ENCODE data around the gene RAD23B. TPM values are rescaled to one million over a fixed set of nuclear protein-coding genes. Genes with fewer than 3 reads are reported as not detected.

RAD23B gene
- total RNA-seq, 2 donors from 2014 or later = 58.3 to 85.6 TPM

DNA sequence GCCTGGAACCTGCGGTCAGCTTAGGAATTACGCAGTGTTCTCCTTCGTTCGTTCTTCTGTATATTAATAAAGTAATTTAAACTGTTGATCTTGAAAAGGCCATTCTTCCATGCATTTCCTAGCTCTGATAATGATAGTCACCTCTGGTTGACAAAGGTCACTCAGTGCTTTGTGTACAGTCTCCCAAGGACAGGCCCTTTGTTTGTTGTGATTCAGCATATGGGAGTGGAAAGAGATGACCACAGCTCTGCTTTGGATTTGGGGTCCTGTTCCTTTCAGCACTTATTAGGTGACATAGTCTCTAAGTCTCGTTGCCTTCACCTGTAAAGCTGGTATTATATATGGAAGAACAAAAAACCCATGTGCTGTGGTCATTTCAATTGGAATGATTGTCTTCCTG lies 39.6 kb downstream of the RAD23B start:
- Histone ChIP-seq H3K4me3 (no peak overlapping the region), H3K4me1 (no peaks in the 10 kb centered on the region), H3K9me3 (no peaks in the 10 kb centered on the region), H3K27ac (no peak overlapping the region), H3K27me3 (no peaks in the 10 kb centered on the region), H3K36me3 (peaks cover 38% of the 10 kb centered on the region)
- no peak for DNase-seq (ENCODE audit: low spot score)
- TF ChIP-seq, protein P1, sequence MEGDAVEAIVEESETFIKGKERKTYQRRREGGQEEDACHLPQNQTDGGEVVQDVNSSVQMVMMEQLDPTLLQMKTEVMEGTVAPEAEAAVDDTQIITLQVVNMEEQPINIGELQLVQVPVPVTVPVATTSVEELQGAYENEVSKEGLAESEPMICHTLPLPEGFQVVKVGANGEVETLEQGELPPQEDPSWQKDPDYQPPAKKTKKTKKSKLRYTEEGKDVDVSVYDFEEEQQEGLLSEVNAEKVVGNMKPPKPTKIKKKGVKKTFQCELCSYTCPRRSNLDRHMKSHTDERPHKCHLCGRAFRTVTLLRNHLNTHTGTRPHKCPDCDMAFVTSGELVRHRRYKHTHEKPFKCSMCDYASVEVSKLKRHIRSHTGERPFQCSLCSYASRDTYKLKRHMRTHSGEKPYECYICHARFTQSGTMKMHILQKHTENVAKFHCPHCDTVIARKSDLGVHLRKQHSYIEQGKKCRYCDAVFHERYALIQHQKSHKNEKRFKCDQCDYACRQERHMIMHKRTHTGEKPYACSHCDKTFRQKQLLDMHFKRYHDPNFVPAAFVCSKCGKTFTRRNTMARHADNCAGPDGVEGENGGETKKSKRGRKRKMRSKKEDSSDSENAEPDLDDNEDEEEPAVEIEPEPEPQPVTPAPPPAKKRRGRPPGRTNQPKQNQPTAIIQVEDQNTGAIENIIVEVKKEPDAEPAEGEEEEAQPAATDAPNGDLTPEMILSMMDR (IDR thresholded peaks at IDR 0.05) = no peak

DNA sequence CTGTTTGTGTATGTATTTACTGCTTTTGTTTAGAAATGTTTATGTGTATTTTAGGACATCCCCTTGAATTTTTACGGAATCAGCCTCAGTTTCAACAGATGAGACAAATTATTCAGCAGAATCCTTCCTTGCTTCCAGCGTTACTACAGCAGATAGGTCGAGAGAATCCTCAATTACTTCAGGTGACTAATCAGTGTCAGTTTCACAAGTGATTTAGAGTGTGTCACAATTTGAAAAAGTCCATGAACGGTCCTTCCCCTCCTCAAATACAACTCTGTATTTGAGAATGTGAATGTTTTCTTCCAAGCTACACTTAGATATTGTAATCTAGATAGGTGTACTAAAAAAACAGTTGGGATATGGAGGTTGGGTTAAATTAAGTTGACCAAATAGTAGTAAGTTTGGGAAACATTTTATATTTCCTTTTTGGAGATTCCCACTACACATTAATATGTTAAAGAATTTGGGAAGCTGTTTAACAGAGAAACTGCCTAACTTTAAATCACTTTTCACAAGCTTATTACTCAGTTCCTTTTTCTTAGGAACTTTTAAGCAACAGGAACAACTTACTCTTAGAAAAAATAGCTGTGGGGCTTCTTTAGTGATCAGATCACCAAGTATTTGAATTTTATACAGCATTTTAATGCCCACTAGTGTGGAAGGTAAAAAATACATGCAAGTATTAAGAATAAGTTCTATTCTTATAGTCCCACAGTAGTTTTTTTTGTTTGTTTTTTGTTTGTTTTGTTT lies 40.9 kb downstream of the RAD23B start:
- TF ChIP-seq, protein P1 (IDR thresholded peaks at IDR 0.05) = no peak
- H3K27ac ChIP-seq = no peak overlapping the region
- no peaks in the 10 kb centered on the region for H3K27me3 ChIP-seq
- no peaks in the 10 kb centered on the region for H3K9me3 ChIP-seq
- no peak for DNase-seq (ENCODE audit: low spot score)
- no peak overlapping the region for H3K4me3 ChIP-seq
- no peaks in the 10 kb centered on the region for H3K4me1 ChIP-seq
- H3K36me3 ChIP-seq = peaks cover 43% of the 10 kb centered on the region

DNA sequence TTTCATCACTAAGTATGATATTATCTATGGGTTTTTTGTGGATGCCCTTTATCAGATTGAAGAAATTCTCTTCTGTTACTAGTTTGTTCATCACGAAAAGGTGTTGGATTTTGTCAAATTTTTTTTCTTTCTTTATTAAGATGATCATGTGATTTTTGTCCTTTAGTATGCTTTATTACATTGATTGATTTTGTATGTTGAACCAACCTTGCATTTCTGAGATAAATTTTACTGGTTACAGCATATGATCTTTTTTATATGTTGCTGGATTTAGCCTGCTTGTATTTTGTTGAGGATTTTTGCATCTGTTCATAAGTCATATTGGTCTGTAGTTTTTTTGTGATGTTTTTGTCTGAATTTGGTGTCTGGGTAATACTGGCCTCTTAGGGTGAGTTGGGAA lies 42.8 kb downstream of the RAD23B start:
- H3K9me3 ChIP-seq = no peaks in the 10 kb centered on the region
- H3K4me3 ChIP-seq = no peak overlapping the region
- H3K4me1 ChIP-seq = no peaks in the 10 kb centered on the region
- TF ChIP-seq, protein P1 (IDR thresholded peaks at IDR 0.05) = no peak
- no peaks in the 10 kb centered on the region for H3K27me3 ChIP-seq
- DNase-seq (ENCODE audit: low spot score) = no peak
- no peak overlapping the region for H3K27ac ChIP-seq
- H3K36me3 ChIP-seq = peaks cover 58% of the 10 kb centered on the region

DNA sequence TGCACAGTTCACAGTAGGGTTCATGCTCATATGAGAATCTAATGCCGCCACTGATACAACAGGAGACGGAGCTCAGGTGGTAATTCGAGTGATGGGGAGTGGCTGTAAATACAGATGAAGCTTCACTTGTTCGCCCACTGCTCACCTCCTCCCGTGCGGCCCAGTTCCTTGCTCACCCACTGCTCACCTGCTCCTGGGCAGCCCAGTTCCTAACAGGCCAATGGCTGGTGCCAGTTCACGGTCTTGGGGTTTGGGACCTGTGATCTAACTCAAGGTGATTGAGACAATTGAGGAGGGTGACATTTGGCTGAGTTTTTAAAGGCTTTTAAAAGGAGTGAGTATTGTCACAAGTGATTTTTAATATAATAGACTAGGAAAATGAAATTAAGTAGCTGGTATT lies 45.4 kb downstream of the RAD23B start:
- Histone ChIP-seq H3K27me3 (no peaks in the 10 kb centered on the region), H3K36me3 (peaks cover 68% of the 10 kb centered on the region), H3K4me1 (no peaks in the 10 kb centered on the region)

DNA sequence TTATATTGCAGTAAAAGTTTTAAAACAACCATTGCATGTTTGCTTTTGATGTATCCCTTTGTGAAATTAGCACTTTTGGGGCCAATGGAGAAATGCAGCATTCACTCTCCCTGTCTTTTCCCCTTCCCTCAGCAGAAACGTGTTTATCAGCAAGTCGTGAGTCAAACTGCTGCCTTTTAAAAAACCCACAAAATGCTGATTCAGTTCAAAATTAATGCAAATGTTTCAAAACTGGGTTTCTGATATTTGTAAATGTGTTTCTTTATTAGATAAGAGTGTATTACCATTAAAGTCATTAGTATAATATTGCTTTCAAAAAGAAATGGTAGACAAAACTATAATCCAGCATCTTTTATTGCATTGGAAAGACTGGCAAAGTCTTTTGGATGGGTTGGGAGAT lies 47.3 kb downstream of the RAD23B start:
- Histone ChIP-seq H3K27ac (no peak overlapping the region), H3K9me3 (no peaks in the 10 kb centered on the region), H3K4me1 (no peaks in the 10 kb centered on the region), H3K4me3 (no peak overlapping the region), H3K27me3 (no peaks in the 10 kb centered on the region), H3K36me3 (peaks cover 63% of the 10 kb centered on the region)
- DNase-seq (ENCODE audit: low spot score) = no peak
- TF ChIP-seq, protein P1 (IDR thresholded peaks at IDR 0.05) = no peak

More for the DNA sequence above, 45.4 kb downstream of the RAD23B start:
- DNase-seq (ENCODE audit: low spot score) = no peak
- TF ChIP-seq, protein P1 (IDR thresholded peaks at IDR 0.05) = no peak
- Histone ChIP-seq H3K27ac (no peak overlapping the region), H3K4me3 (no peak overlapping the region), H3K9me3 (no peaks in the 10 kb centered on the region)

DNA sequence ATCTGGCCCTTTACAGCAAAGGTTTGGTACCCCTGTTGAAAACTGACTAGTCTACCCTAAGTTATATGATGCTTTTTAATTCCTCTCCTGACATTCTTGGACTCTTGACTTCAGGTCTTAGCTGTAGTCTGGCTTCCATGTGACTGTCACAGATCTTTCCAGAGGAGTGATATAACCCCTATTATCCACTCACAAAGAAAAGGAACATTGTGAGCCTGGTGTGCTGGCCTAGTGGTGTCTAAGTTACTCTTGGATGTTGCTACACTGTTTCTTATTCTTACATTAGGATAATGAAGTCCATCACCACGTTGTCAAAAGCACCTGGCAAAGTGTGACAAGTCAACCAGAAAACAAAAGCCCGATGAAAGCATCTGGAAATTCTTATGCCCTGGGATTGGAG lies 49.8 kb downstream of the RAD23B start:
- H3K27ac ChIP-seq = no peak overlapping the region
- H3K36me3 ChIP-seq = peaks cover 59% of the 10 kb centered on the region

More for the DNA sequence above, 49.8 kb downstream of the RAD23B start:
- TF ChIP-seq, protein P1 (IDR thresholded peaks at IDR 0.05) = no peak
- H3K9me3 ChIP-seq = no peaks in the 10 kb centered on the region
- H3K4me3 ChIP-seq = no peak overlapping the region
- H3K27me3 ChIP-seq = no peaks in the 10 kb centered on the region
- no peak for DNase-seq (ENCODE audit: low spot score)
- peaks cover 0 to 12% of the 10 kb centered on the region in 2 donors for H3K4me1 ChIP-seq

All from right atrium auricular region (tissue), 2 donors.